SK-N-SH treated with all-trans-retinoic acid at 6 μM for 48 hours (cell line): ENCODE data around the gene PDGFD.

ENCODE experiments used
- GLIS3 ChIP-seq: fragments of 250-450 bp; sonication (Bioruptor Pico); IDR thresholded peaks from 2 replicates; pipeline ENCODE4 v1.5.0; 2020; ENCODE audit warnings: mild to moderate bottlenecking, moderate library complexity
- ISL1 ChIP-seq: fragments of 250-450 bp; sonication (Bioruptor Pico); IDR thresholded peaks from 2 replicates; pipeline ENCODE4 v2.1.2; 2022; ENCODE audit warnings: mild to moderate bottlenecking, moderate library complexity
- PATZ1 ChIP-seq: fragments of 250-450 bp; sonication (Bioruptor Pico); IDR thresholded peaks from 2 replicates; pipeline ENCODE4 v1.8.0; 2020; ENCODE audit warnings: mild to moderate bottlenecking, moderate library complexity, borderline replicate concordance
- RARB ChIP-seq: fragments of 250-450 bp; sonication (Bioruptor Pico); IDR thresholded peaks from 2 replicates; pipeline ENCODE4 v1.8.0; 2021; ENCODE audit warnings: mild to moderate bottlenecking, moderate library complexity
- ZNF565 ChIP-seq: fragments of 450-650 bp; formaldehyde crosslinking; conservative IDR thresholded peaks from 2 replicates; pipeline ENCODE4 v1.5.0; 2020; ENCODE audit warnings: low read depth, mild to moderate bottlenecking, moderate library complexity
- TF ChIP-seq, protein P1 (sequence below): fragments of 250-450 bp; sonication (Bioruptor Pico); IDR thresholded peaks from 2 replicates; pipeline ENCODE4 v1.5.1; 2021; ENCODE audit warnings: mild to moderate bottlenecking, moderate library complexity

DNA sequence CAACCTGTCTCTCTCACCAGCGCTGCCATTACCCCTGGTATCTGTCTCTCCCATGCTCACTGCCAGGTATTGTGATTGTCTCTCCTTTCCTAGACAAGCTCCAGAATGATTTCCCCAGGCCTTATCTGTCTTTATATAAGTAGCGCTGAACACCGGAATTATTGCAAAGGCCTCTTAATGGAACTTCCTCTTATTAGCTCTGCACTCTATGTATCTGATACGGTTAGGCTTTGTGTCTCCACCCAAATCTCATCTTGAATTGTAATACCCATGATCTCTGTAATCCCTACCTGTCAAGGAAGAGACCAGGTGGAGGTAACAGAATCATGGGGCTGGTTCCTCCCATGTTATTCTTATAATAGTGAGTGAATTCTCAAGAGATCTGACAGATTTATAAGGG, 88.2 kb downstream of the PDGFD start:
- TF ChIP-seq PATZ1 = no peak
- no peak for TF ChIP-seq GLIS3 (CRISPR knock-in tag)
- TF ChIP-seq RARB = no peak
- TF ChIP-seq, protein P1, sequence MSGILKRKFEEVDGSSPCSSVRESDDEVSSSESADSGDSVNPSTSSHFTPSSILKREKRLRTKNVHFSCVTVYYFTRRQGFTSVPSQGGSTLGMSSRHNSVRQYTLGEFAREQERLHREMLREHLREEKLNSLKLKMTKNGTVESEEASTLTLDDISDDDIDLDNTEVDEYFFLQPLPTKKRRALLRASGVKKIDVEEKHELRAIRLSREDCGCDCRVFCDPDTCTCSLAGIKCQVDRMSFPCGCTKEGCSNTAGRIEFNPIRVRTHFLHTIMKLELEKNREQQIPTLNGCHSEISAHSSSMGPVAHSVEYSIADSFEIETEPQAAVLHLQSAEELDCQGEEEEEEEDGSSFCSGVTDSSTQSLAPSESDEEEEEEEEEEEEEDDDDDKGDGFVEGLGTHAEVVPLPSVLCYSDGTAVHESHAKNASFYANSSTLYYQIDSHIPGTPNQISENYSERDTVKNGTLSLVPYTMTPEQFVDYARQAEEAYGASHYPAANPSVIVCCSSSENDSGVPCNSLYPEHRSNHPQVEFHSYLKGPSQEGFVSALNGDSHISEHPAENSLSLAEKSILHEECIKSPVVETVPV = no peak
- no peak for TF ChIP-seq ZNF565
- no peak for TF ChIP-seq ISL1 (CRISPR knock-in tag)
